CD14-positive monocyte (primary cell): ENCODE data around the gene PPP1CB. TPM values are rescaled to one million over a fixed set of nuclear protein-coding genes. Genes with fewer than 3 reads are reported as not detected.

Experiments used
- DNase-seq, 3 donors: peaks; one replicate each; pipeline ENCODE4 v3.0.0-alpha.2; 2011 to 2022
- H2AFZ ChIP-seq: 2 replicates; pipeline ENCODE4 v1.6.0; 2012; ENCODE audit warnings: mild to moderate bottlenecking, low read depth, low read length, inconsistent platforms; ENCODE audit not compliant: insufficient read depth, poor library complexity, severe bottlenecking
- H3K27ac ChIP-seq, 2 donors: 1 replicate in 1 of 2; 2 replicates in 1 of 2; pipeline ENCODE4 v1.5.1; 2012 to 2013; ENCODE audit warnings: low read length in 2 of 2, control low read depth in 1 of 2, inconsistent platforms in 1 of 2, low read depth in 1 of 2, mild to moderate bottlenecking in 1 of 2
- H3K27me3 ChIP-seq, 2 donors: one replicate each; pipeline versions ENCODE4 v1.6.0 to v1.6.1; 2011 to 2013; ENCODE audit warnings: low read length in 2 of 2; ENCODE audit not compliant: control insufficient read depth in 2 of 2, insufficient read depth in 2 of 2
- H3K36me3 ChIP-seq, 2 donors: replicated peaks in 1 of 2; 1 replicate in 1 of 2; 2 replicates in 1 of 2; pipeline versions ENCODE4 v1.5.1 to v1.6.1; 2012 to 2013; ENCODE audit warnings: low read length in 2 of 2, control low read depth in 1 of 2, inconsistent platforms in 1 of 2, mild to moderate bottlenecking in 1 of 2; ENCODE audit not compliant: insufficient read depth in 2 of 2, control insufficient read depth in 1 of 2
- H3K4me1 ChIP-seq, 2 donors: 1 replicate in 1 of 2; 2 replicates in 1 of 2; pipeline versions ENCODE4 v1.5.1 to v1.6.1; 2012 to 2013; ENCODE audit warnings: low read length in 2 of 2, control low read depth in 1 of 2, inconsistent platforms in 1 of 2, mild to moderate bottlenecking in 1 of 2, moderate library complexity in 1 of 2; ENCODE audit not compliant: insufficient read depth in 2 of 2, control insufficient read depth in 1 of 2
- H3K4me2 ChIP-seq: replicated peaks from 2 replicates; pipeline ENCODE3; 2012; ENCODE audit warnings: low read length, moderate library complexity, mild to moderate bottlenecking; ENCODE audit not compliant: poor library complexity, severe bottlenecking; ENCODE audit errors: extremely low read depth
- H3K4me3 ChIP-seq, 3 experiments: fragments of 200-600 bp in 1 of 3; sonication (generic) in 1 of 3; replicated peaks in 1 of 3; 1 replicate in 2 of 3; 2 replicates in 1 of 3; pipeline ENCODE4 v1.5.1; 2011 to 2013; ENCODE audit warnings: low read length in 3 of 3, mild to moderate bottlenecking in 3 of 3, control low read depth in 2 of 3, low read depth in 2 of 3, inconsistent platforms in 1 of 3, moderate library complexity in 1 of 3
- H3K79me2 ChIP-seq: 2 replicates; pipeline ENCODE4 v1.6.0; 2012; ENCODE audit warnings: mild to moderate bottlenecking, control low read depth, inconsistent platforms, low read length, moderate library complexity; ENCODE audit not compliant: insufficient read depth
- H3K9ac ChIP-seq: 2 replicates; pipeline ENCODE4 v1.6.0; 2017; ENCODE audit warnings: low read length, mild to moderate bottlenecking; ENCODE audit not compliant: insufficient read depth, poor library complexity, severe bottlenecking
- H3K9me3 ChIP-seq, 2 donors: replicated peaks in 1 of 2; 1 replicate in 1 of 2; 2 replicates in 1 of 2; pipeline versions ENCODE4 v1.5.1 to v1.6.1; 2012 to 2013; ENCODE audit warnings: low read length in 2 of 2, control low read depth in 1 of 2; ENCODE audit not compliant: control insufficient read depth in 1 of 2, insufficient read depth in 1 of 2
- H4K20me1 ChIP-seq: 2 replicates; pipeline ENCODE4 v1.6.0; 2012; ENCODE audit warnings: mild to moderate bottlenecking, low read length, control low read depth, moderate library complexity; ENCODE audit not compliant: insufficient read depth
- H3K27ac Mint-ChIP-seq, 7 donors: one replicate each; pipeline ENCODE4 v1.8.0; 2020; ENCODE audit warnings: mild to moderate bottlenecking in 7 of 7, mixed read lengths in 7 of 7, moderate library complexity in 6 of 7, inconsistent platforms in 2 of 7
- H3K27me3 Mint-ChIP-seq, 3 donors: one replicate each; pipeline ENCODE4 v1.8.0; 2021 to 2022; ENCODE audit warnings: low read depth in 3 of 3, mild to moderate bottlenecking in 3 of 3, mixed read lengths in 3 of 3, moderate library complexity in 3 of 3, inconsistent platforms in 1 of 3
- H3K36me3 Mint-ChIP-seq, 2 donors: one replicate each; pipeline ENCODE4 v1.8.0; 2020; ENCODE audit warnings: mixed read lengths in 2 of 2, inconsistent platforms in 1 of 2, mild to moderate bottlenecking in 1 of 2
- H3K4me1 Mint-ChIP-seq: one replicate; pipeline ENCODE4 v1.8.0; 2020; ENCODE audit warnings: mild to moderate bottlenecking, mixed read lengths
- H3K4me3 Mint-ChIP-seq, 2 donors: one replicate each; pipeline ENCODE4 v1.8.0; 2020; ENCODE audit warnings: mild to moderate bottlenecking in 2 of 2, mixed read lengths in 2 of 2, moderate library complexity in 1 of 2
- H3K9me3 Mint-ChIP-seq, 7 donors: one replicate each; pipeline ENCODE4 v1.8.0; 2020 to 2022; ENCODE audit warnings: mixed read lengths in 7 of 7, mild to moderate bottlenecking in 6 of 7, moderate library complexity in 6 of 7, inconsistent platforms in 2 of 7
- WGBS: methylation state at CpG from one replicate; pipeline ENCODE4 v1.1.5; 2013; ENCODE audit warnings: missing lambda C conversion rate; ENCODE audit not compliant: insufficient coverage; 5-methylcytosine and 5-hydroxymethylcytosine counted together
- intact Hi-C, 2 donors: fragments of 100-400 bp; cut with micrococcal nuclease; formaldehyde crosslinking; loops; one replicate each; pipeline versions ENCODE4 v1.15.0 to v1.15.1; 2023
- polyA plus RNA-seq, 3 donors: library from polyadenylated mRNA; depleted of rRNA in 1 of 3; unstranded in 2 of 3; stranded (reverse) in 1 of 3; fragments of 300-500 nt in 2 of 3; fragments of >200 nt in 1 of 3; fragmentation: Illumina TruSeq in 2 of 3; gene quantifications; 1 replicate in 2 of 3; 2 replicates in 1 of 3; pipeline ENCODE4 v1.2.3, GENCODE V29; 2012 to 2021
- TF ChIP-seq, protein P1 (sequence below): fragments of 200-600 bp; IDR thresholded peaks from one replicate; pipeline ENCODE4 v1.8.0; 2022; ENCODE audit warnings: antibody characterized with exemption, mild to moderate bottlenecking

PPP1CB gene
- polyA plus RNA-seq, 3 donors = 25.3 to 142 (median 69.4) TPM

DNA sequence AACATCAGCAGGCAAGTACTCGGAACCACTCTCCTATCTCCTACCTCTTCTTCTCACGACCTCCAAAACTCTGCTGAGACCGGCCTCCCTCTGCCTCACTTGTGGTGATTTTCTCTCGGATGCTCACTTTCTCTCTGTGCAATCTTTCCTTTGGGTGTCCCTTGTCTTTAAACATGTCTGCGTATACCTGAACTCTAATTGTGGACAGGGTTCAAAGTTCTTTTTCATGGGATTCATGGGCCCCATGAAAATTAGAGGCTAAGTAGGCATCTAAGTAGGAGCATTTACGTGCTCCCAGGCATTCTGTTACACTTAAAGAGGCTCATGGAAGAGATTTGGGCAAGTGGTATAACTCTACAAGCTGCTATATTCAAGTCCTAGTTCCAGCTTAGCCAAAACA, 2.1 kb upstream of the PPP1CB start:
- peak overlapping the region in 2 of 7 donors; percentile 13 to 26 for H3K27ac Mint-ChIP-seq

DNA sequence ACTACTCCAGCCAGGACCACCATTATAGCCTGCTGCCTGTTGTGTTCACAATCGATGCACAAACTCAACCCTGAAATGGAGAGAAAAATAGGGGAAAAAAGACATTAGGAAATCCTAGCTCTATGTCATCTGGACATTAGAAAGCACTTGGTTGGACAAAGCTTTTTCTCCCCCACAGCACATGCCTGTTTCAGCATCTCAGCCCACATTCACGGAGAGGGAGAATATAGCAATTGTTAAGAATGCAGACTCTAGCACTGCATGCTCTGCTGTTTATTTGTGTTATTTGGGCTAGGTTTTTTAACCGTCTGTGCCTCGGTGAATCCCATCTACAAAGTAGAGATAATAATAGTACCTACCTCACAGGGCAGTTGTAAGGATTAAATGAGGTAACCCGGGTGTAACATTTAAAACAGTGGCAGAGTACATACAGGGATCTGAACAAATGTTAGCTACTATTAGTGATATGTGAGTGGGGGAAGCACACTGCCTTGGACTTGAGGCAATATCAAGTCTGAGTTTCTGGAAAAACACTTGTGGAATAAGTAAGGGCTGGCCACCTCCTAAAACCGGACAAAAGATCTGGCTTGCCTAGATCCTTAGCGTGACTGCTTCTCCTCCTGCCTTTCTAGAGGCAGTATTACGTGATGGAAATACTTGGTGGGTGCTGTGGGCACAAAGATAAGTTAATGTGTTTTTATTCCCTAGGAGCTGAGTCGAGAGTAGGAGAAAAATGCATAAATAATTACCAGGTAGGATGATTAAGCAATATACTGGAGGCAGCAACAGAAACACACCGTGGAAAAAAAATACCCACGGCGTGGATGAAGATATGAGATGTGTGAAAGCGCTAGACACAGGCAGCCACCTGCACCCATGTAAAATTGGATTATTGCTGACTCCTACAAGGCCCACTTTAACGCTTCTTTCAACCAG, 1.0 kb upstream of the PPP1CB start:
- TF ChIP-seq, protein P1, sequence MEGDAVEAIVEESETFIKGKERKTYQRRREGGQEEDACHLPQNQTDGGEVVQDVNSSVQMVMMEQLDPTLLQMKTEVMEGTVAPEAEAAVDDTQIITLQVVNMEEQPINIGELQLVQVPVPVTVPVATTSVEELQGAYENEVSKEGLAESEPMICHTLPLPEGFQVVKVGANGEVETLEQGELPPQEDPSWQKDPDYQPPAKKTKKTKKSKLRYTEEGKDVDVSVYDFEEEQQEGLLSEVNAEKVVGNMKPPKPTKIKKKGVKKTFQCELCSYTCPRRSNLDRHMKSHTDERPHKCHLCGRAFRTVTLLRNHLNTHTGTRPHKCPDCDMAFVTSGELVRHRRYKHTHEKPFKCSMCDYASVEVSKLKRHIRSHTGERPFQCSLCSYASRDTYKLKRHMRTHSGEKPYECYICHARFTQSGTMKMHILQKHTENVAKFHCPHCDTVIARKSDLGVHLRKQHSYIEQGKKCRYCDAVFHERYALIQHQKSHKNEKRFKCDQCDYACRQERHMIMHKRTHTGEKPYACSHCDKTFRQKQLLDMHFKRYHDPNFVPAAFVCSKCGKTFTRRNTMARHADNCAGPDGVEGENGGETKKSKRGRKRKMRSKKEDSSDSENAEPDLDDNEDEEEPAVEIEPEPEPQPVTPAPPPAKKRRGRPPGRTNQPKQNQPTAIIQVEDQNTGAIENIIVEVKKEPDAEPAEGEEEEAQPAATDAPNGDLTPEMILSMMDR = no peak
- peak overlapping the region; percentile 90 for H3K4me2 ChIP-seq
- Mint-ChIP-seq H3K9me3 (no peaks in the 10 kb centered on the region), H3K36me3 (peaks cover 8 to 14% of the 10 kb centered on the region in 2 donors), H3K27me3 (peaks cover 0 to 2% (median 0%) of the 10 kb centered on the region in 3 donors), H3K27ac (peak overlapping the region; percentile 96 to 98 (median 98)), H3K4me1 (peaks cover 39% of the 10 kb centered on the region), H3K4me3 (peak overlapping the region; percentile 84 to 92)
- no peaks in the 10 kb centered on the region for H3K9me3 ChIP-seq
- DNase-seq = peak in 2 of 3 donors; percentile 21 to 33
- no peaks in the 10 kb centered on the region for H3K36me3 ChIP-seq
- intact Hi-C loops = loop anchor here (2.0 to 10.0 kb wide), 5 partner anchors 34 to 183 kb away; no protein-coding TSS in a partner anchor
- H4K20me1 ChIP-seq = peaks cover 35% of the 10 kb centered on the region
- peaks cover 27 to 38% of the 10 kb centered on the region in 2 donors for H3K4me1 ChIP-seq
- peak overlapping the region; percentile 98 for H3K9ac ChIP-seq
- peak overlapping the region; percentile 37 to 100 (median 64) for H3K4me3 ChIP-seq
- 0% methylated on average over 3 of the region's 14 CpGs for WGBS
- no peaks in the 10 kb centered on the region for H3K27me3 ChIP-seq
- peak overlapping the region; percentile 79 for H2AFZ ChIP-seq
- H3K79me2 ChIP-seq = peaks cover 50% of the 10 kb centered on the region
- H3K27ac ChIP-seq = peak overlapping the region; percentile 94 to 98

More for the DNA sequence above, 2.1 kb upstream of the PPP1CB start:
- no peaks in the 10 kb centered on the region for H3K9me3 ChIP-seq
- no peak overlapping the region for H2AFZ ChIP-seq
- no peak overlapping the region for H3K4me2 ChIP-seq
- intact Hi-C loops = no loop called here
- peaks cover 40% of the 10 kb centered on the region for H3K79me2 ChIP-seq
- peak overlapping the region in 1 of 2 donors; percentile 94 for H3K27ac ChIP-seq
- H3K9ac ChIP-seq = no peak overlapping the region
- Mint-ChIP-seq H3K27me3 (peaks cover 0 to 2% (median 0%) of the 10 kb centered on the region in 3 donors), H3K4me3 (no peak overlapping the region), H3K4me1 (peaks cover 30% of the 10 kb centered on the region), H3K9me3 (no peaks in the 10 kb centered on the region), H3K36me3 (peaks cover 6 to 10% of the 10 kb centered on the region in 2 donors)
- peaks cover 24% of the 10 kb centered on the region for H4K20me1 ChIP-seq
- H3K4me3 ChIP-seq = no peak overlapping the region
- H3K4me1 ChIP-seq = peaks cover 21 to 28% of the 10 kb centered on the region in 2 donors
- no peak for DNase-seq
- TF ChIP-seq, protein P1 = no peak
- 90% methylated on average over 2 of the region's 6 CpGs for WGBS
- no peaks in the 10 kb centered on the region for H3K36me3 ChIP-seq
- H3K27me3 ChIP-seq = no peaks in the 10 kb centered on the region
